Panc1 (cell line): ENCODE measurements around the gene PARD3. TPM values are rescaled to one million over a fixed set of nuclear protein-coding genes. Genes with fewer than 3 reads are reported as not detected.
A peak's percentile ranks its signal among the peaks of the same experiment; 100 is the strongest.

Source experiments
- ATAC-seq: fragments of 200-7000 bp; cut with Tn5 transposase; 2 replicates; pipeline ENCODE4 v1.9.1; 2020; ENCODE audit warnings: mild to moderate bottlenecking, moderate library complexity
- BruUV-seq: library from RNA; stranded (reverse); fragments of 400-500 nt; replicated peaks from 2 replicates; lab custom pipeline; 2021; lab: Mats Ljungman, UMichigan
- CTCF ChIA-PET: fragments of 300-600 bp; sonication (Branson Sonifier 250); formaldehyde crosslinking; loops from one replicate; lab custom pipeline; 2022; ENCODE audit warnings: antibody characterized with exemption; lab: Charles Lee
- POLR2A ChIA-PET: fragments of 300-600 bp; sonication (Branson Sonifier 250); formaldehyde crosslinking; loops from one replicate; lab custom pipeline; 2022; ENCODE audit warnings: antibody characterized with exemption; lab: Charles Lee
- DNase-seq: peaks from one replicate; pipeline ENCODE4 v3.0.0-alpha.2; 2010; ENCODE audit warnings: low read depth, low spot score
- H3K27ac ChIP-seq: 2 replicates; pipeline ENCODE4 v1.5.1; 2011; ENCODE audit warnings: mild to moderate bottlenecking, low read length, inconsistent platforms
- H3K27me3 ChIP-seq: fragments of 200-500 bp; sonication (Bioruptor generic); 2 replicates; pipeline ENCODE4 v1.6.0; 2014; ENCODE audit warnings: low read length, inconsistent platforms; ENCODE audit not compliant: control insufficient read depth, insufficient read depth
- H3K36me3 ChIP-seq: fragments of 200-500 bp; sonication (Bioruptor generic); 2 replicates; pipeline ENCODE4 v1.5.1; 2014; ENCODE audit warnings: inconsistent platforms, mild to moderate bottlenecking, low read length, moderate library complexity; ENCODE audit not compliant: control insufficient read depth, insufficient read depth
- H3K4me1 ChIP-seq: 2 replicates; pipeline ENCODE4 v1.5.1; 2011; ENCODE audit warnings: inconsistent platforms, mild to moderate bottlenecking, low read length, moderate library complexity; ENCODE audit not compliant: control insufficient read depth, insufficient read depth
- H3K4me3 ChIP-seq, 2 experiments: 2 replicates each; pipeline ENCODE4 v1.5.1; 2011 to 2012; ENCODE audit warnings: low read depth in 2 of 2, low read length in 2 of 2, mild to moderate bottlenecking in 2 of 2, inconsistent platforms in 1 of 2, moderate library complexity in 1 of 2
- H3K9me3 ChIP-seq: fragments of 200-500 bp; sonication (Bioruptor generic); 2 replicates; pipeline ENCODE4 v1.5.1; 2014; ENCODE audit warnings: low read depth, mild to moderate bottlenecking, inconsistent platforms, low read length, moderate library complexity; ENCODE audit not compliant: control insufficient read depth, insufficient read depth
- POLR2AphosphoS5 ChIP-seq: IDR thresholded peaks from 2 replicates; pipeline ENCODE4 v1.6.1; 2012; ENCODE audit warnings: mild to moderate bottlenecking, low read depth, low read length, moderate library complexity
- SIN3A ChIP-seq: IDR thresholded peaks from 2 replicates; pipeline ENCODE4 v1.6.1; 2012; ENCODE audit warnings: low read depth, mild to moderate bottlenecking, low read length, moderate library complexity, borderline replicate concordance; ENCODE audit not compliant: insufficient read depth
- TCF7L2 ChIP-seq: IDR thresholded peaks from 2 replicates; pipeline ENCODE4 v1.6.1; 2011; ENCODE audit warnings: mild to moderate bottlenecking, low read depth, low read length, inconsistent platforms
- in situ Hi-C: cut with HindIII; loops from 2 replicates; pipeline ENCODE4 v1.10.0; 2016; ENCODE audit warnings: low sequenced_read_pairs, low pct_unique_long_range_greater_than_20kb
- intact Hi-C: fragments of 100-400 bp; cut with micrococcal nuclease; formaldehyde crosslinking; loops from one replicate; pipeline ENCODE4 v1.10.0; 2022; ENCODE audit not compliant: unreplicated experiment
- total RNA-seq: library from RNA; stranded (reverse); gene quantifications from one replicate; pipeline ENCODE4 v1.2.1, GENCODE V29; 2021; ENCODE audit not compliant: unreplicated experiment
- TF ChIP-seq, protein P1 (sequence below): fragments of 450-650 bp; IDR thresholded peaks from 2 replicates; pipeline ENCODE4 v1.5.1; 2017; ENCODE audit warnings: mild to moderate bottlenecking
- TF ChIP-seq, protein P2 (sequence below), 2 experiments: IDR thresholded peaks; 2 replicates each; pipeline ENCODE4 v1.6.1; 2011 to 2012; ENCODE audit warnings: low read depth in 2 of 2, control low read depth in 1 of 2, low read length in 1 of 2, mild to moderate bottlenecking in 1 of 2, moderate library complexity in 1 of 2; ENCODE audit not compliant: insufficient read depth in 1 of 2

Gene PARD3
- total RNA-seq, 1 experiment from 2014 or later, result 29.8 TPM

DNA sequence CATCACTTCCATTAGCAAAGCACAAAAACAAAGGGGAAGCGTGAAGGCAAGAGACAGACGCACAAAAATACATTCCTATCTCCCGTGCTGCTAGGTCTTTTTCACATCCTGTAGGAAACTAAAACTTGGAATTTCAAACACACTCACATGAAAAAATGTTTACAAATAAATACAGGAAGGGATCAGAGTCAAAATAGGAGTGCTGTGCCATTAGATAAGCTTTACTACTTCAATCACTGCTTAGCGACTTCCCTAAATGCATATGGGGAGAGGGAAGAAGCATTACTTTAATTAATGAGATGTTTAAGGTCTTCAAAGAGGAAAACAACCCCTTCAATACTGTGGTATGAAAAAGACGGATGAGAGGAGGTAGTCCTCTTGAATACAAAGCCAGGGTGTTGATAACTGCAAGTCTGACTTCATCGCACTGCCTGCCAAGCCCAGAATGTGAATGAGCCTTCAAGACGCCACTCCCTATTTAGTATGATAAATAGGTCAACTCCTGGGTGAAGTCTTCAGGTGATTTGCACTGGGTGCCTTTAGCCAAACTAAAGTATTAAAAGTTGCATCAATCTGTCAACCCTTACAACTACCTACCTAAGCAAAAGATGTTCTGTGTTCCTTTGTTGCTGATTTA lies 13.9 kb downstream of the PARD3 start:
- CTCF ChIA-PET, result interaction anchor here (0.6 kb wide), 1 partner anchor 135 kb away, joined by 4 read pairs; no protein-coding TSS in a partner anchor
- POLR2A ChIA-PET, result no interaction called here
- ATAC-seq (no peak), DNase-seq (no peak)
- H3K4me1 ChIP-seq, result no peaks in the 10 kb centered on the region
- in situ Hi-C loops (no loop called here), intact Hi-C loops (no loop called here)
- TSS peak; percentile 55 for BruUV-seq
- no peak for TF ChIP-seq POLR2AphosphoS5
- TF ChIP-seq TCF7L2, result no peak
- TF ChIP-seq, protein P1, sequence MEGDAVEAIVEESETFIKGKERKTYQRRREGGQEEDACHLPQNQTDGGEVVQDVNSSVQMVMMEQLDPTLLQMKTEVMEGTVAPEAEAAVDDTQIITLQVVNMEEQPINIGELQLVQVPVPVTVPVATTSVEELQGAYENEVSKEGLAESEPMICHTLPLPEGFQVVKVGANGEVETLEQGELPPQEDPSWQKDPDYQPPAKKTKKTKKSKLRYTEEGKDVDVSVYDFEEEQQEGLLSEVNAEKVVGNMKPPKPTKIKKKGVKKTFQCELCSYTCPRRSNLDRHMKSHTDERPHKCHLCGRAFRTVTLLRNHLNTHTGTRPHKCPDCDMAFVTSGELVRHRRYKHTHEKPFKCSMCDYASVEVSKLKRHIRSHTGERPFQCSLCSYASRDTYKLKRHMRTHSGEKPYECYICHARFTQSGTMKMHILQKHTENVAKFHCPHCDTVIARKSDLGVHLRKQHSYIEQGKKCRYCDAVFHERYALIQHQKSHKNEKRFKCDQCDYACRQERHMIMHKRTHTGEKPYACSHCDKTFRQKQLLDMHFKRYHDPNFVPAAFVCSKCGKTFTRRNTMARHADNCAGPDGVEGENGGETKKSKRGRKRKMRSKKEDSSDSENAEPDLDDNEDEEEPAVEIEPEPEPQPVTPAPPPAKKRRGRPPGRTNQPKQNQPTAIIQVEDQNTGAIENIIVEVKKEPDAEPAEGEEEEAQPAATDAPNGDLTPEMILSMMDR, result no peak
- TF ChIP-seq, protein P2, sequence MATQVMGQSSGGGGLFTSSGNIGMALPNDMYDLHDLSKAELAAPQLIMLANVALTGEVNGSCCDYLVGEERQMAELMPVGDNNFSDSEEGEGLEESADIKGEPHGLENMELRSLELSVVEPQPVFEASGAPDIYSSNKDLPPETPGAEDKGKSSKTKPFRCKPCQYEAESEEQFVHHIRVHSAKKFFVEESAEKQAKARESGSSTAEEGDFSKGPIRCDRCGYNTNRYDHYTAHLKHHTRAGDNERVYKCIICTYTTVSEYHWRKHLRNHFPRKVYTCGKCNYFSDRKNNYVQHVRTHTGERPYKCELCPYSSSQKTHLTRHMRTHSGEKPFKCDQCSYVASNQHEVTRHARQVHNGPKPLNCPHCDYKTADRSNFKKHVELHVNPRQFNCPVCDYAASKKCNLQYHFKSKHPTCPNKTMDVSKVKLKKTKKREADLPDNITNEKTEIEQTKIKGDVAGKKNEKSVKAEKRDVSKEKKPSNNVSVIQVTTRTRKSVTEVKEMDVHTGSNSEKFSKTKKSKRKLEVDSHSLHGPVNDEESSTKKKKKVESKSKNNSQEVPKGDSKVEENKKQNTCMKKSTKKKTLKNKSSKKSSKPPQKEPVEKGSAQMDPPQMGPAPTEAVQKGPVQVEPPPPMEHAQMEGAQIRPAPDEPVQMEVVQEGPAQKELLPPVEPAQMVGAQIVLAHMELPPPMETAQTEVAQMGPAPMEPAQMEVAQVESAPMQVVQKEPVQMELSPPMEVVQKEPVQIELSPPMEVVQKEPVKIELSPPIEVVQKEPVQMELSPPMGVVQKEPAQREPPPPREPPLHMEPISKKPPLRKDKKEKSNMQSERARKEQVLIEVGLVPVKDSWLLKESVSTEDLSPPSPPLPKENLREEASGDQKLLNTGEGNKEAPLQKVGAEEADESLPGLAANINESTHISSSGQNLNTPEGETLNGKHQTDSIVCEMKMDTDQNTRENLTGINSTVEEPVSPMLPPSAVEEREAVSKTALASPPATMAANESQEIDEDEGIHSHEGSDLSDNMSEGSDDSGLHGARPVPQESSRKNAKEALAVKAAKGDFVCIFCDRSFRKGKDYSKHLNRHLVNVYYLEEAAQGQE (IDR thresholded peaks at IDR 0.05; ENCODE audit: insufficient read depth in 1 of 2, low read depth in 2 of 2, low read length in 1 of 2), result no peak
- no peaks in the 10 kb centered on the region for H3K36me3 ChIP-seq
- no peak overlapping the region for H3K27ac ChIP-seq
- H3K4me3 ChIP-seq, result no peak overlapping the region
- H3K27me3 ChIP-seq, result no peaks in the 10 kb centered on the region
- no peaks in the 10 kb centered on the region for H3K9me3 ChIP-seq

DNA sequence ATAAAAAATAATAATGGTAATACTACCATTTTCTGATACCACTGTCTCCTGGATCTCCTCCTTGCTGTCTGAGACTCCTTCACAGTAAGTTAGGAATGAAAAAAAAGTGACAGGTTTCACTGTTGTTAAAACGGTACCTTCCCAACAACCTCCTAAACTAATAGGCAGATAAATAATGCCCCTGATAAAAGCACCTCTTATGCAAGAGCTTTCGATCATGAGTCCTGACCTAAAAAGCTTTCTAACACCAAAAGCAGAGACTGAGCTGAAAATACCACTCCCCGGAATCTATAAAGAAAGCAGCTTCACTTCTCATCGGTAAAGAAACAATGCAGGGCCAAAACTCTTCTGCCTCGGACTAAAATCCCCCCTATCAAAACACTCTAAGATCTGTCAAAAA lies 14.5 kb downstream of the PARD3 start:
- Histone ChIP-seq H3K27ac (no peak overlapping the region), H3K4me1 (no peaks in the 10 kb centered on the region), H3K36me3 (no peaks in the 10 kb centered on the region), H3K4me3 (no peak overlapping the region), H3K27me3 (no peaks in the 10 kb centered on the region), H3K9me3 (no peaks in the 10 kb centered on the region)
- in situ Hi-C loops (no loop called here), intact Hi-C loops (no loop called here)
- no TSS peak for BruUV-seq
- ChIA-PET CTCF (interaction anchor here (0.6 kb wide), 1 partner anchor 136 kb away, joined by 4 read pairs; no protein-coding TSS in a partner anchor), POLR2A (no interaction called here)
- DNase-seq (no peak), ATAC-seq (no peak)
- TF ChIP-seq SIN3A (no peak), POLR2AphosphoS5 (no peak), TCF7L2 (no peak)
- TF ChIP-seq, protein P1, result no peak
- TF ChIP-seq, protein P2 (IDR thresholded peaks at IDR 0.05; ENCODE audit: insufficient read depth in 1 of 2, low read depth in 2 of 2, low read length in 1 of 2), result no peak
